Trophoblast cell (in vitro differentiated cells and primary cell): ENCODE results near the gene GNB3.

Source experiments
- DNase-seq, 2 donors: peaks; one replicate each; pipeline ENCODE4 v3.0.0-alpha.2; 2016
- H2AFZ ChIP-seq: 2 replicates; pipeline ENCODE4 v1.6.1; 2013; ENCODE audit warnings: low read length, moderate library complexity, mild to moderate bottlenecking; ENCODE audit not compliant: insufficient read depth, poor library complexity
- H2AK5ac ChIP-seq: 2 replicates; pipeline ENCODE4 v1.6.1; 2013; ENCODE audit warnings: mild to moderate bottlenecking, low read length
- H2BK120ac ChIP-seq: 2 replicates; pipeline ENCODE4 v1.6.1; 2013; ENCODE audit warnings: low read length, mild to moderate bottlenecking, moderate library complexity; ENCODE audit not compliant: insufficient read depth, poor library complexity
- H2BK12ac ChIP-seq: 2 replicates; pipeline ENCODE4 v1.6.1; 2013; ENCODE audit warnings: mild to moderate bottlenecking, low read length, moderate library complexity
- H2BK5ac ChIP-seq: 2 replicates; pipeline ENCODE4 v1.6.1; 2013; ENCODE audit warnings: low read length, low read depth, moderate library complexity, mild to moderate bottlenecking; ENCODE audit not compliant: poor library complexity
- H3K14ac ChIP-seq: 2 replicates; pipeline ENCODE4 v1.6.1; 2013; ENCODE audit warnings: mild to moderate bottlenecking, low read length
- H3K18ac ChIP-seq: 2 replicates; pipeline ENCODE4 v1.6.1; 2013; ENCODE audit warnings: mild to moderate bottlenecking, low read length
- H3K23ac ChIP-seq: 2 replicates; pipeline ENCODE4 v1.6.1; 2013; ENCODE audit warnings: low read length
- H3K27ac ChIP-seq: 2 replicates; pipeline ENCODE4 v1.5.1; 2013; ENCODE audit warnings: low read depth, mild to moderate bottlenecking, inconsistent platforms, low read length, moderate library complexity
- H3K27me3 ChIP-seq: 2 replicates; pipeline ENCODE4 v1.6.1; 2013; ENCODE audit warnings: inconsistent platforms, mild to moderate bottlenecking, low read length, moderate library complexity; ENCODE audit not compliant: insufficient read depth
- H3K36me3 ChIP-seq, 2 experiments: 1 replicate in 1 of 2; 2 replicates in 1 of 2; pipeline ENCODE4 v1.6.1; 2013; ENCODE audit warnings: low read length in 2 of 2, mild to moderate bottlenecking in 2 of 2, moderate library complexity in 1 of 2; ENCODE audit not compliant: insufficient read depth in 2 of 2, control insufficient read depth in 1 of 2
- H3K4ac ChIP-seq: 2 replicates; pipeline ENCODE4 v1.6.1; 2013; ENCODE audit warnings: low read depth, mild to moderate bottlenecking, low read length, moderate library complexity
- H3K4me1 ChIP-seq, 2 experiments: 1 replicate in 1 of 2; 2 replicates in 1 of 2; pipeline ENCODE4 v1.6.1; 2013; ENCODE audit warnings: low read length in 2 of 2, mild to moderate bottlenecking in 2 of 2, moderate library complexity in 1 of 2; ENCODE audit not compliant: insufficient read depth in 2 of 2, control insufficient read depth in 1 of 2
- H3K4me2 ChIP-seq: 2 replicates; pipeline ENCODE4 v1.6.1; 2013; ENCODE audit warnings: inconsistent platforms, mild to moderate bottlenecking, low read length, moderate library complexity
- H3K4me3 ChIP-seq: 2 replicates; pipeline ENCODE4 v1.5.1; 2013; ENCODE audit warnings: mild to moderate bottlenecking, low read depth, low read length, inconsistent platforms
- H3K79me1 ChIP-seq: one replicate; pipeline ENCODE4 v1.6.1; 2013; ENCODE audit warnings: low read length
- H3K79me2 ChIP-seq: 2 replicates; pipeline ENCODE4 v1.6.1; 2013; ENCODE audit warnings: low read length, mild to moderate bottlenecking; ENCODE audit not compliant: control insufficient read depth, insufficient read depth, poor library complexity
- H3K9ac ChIP-seq: 2 replicates; pipeline ENCODE4 v1.6.1; 2013; ENCODE audit warnings: mild to moderate bottlenecking, low read length
- H3K9me3 ChIP-seq: 2 replicates; pipeline ENCODE4 v1.6.1; 2013; ENCODE audit warnings: low read depth, mild to moderate bottlenecking, control low read depth, inconsistent platforms, low read length; ENCODE audit not compliant: insufficient read depth
- H4K12ac ChIP-seq: 2 replicates; pipeline ENCODE4 v1.6.1; 2013; ENCODE audit warnings: low read depth, mild to moderate bottlenecking, low read length, moderate library complexity
- H4K8ac ChIP-seq: 2 replicates; pipeline ENCODE4 v1.6.1; 2013; ENCODE audit warnings: low read depth, mild to moderate bottlenecking, low read length, moderate library complexity
- H4K91ac ChIP-seq: one replicate; pipeline ENCODE4 v1.6.1; 2013; ENCODE audit warnings: low read depth, mild to moderate bottlenecking, low read length, moderate library complexity
- WGBS: extraction: QIAGEN DNeasy Blood & Tissue Kit; methylation state at CpG from one replicate; pipeline ENCODE4 v1.1.7; 2013; ENCODE audit warnings: missing lambda C conversion rate; ENCODE audit not compliant: insufficient read length, insufficient coverage; ENCODE audit errors: extremely low coverage; 5-methylcytosine and 5-hydroxymethylcytosine counted together

GNB3 gene

GRCh38 chr12:6829536-6830220, 11.0 kb upstream of the GNB3 start:
- Histone ChIP-seq H3K4me1 (peaks cover 0 to 16% of the 10 kb centered on the region in 2 experiments), H3K36me3 (peaks cover 28 to 32% of the 10 kb centered on the region in 2 experiments), H3K4ac (peak overlapping the region; percentile 90), H3K9ac (peak overlapping the region; percentile 82), H3K4me2 (peak overlapping the region; percentile 97), H2AK5ac (peak overlapping the region; percentile 92), H3K27me3 (no peaks in the 10 kb centered on the region), H3K9me3 (no peaks in the 10 kb centered on the region), H4K12ac (peak overlapping the region; percentile 94), H2AFZ (peak overlapping the region; percentile 97), H3K18ac (peak overlapping the region; percentile 96), H2BK12ac (no peak overlapping the region), H2BK5ac (no peak overlapping the region), H3K79me2 (peaks cover 8% of the 10 kb centered on the region), H4K91ac (peak overlapping the region; percentile 91), H2BK120ac (no peak overlapping the region), H4K8ac (peak overlapping the region; percentile 81), H3K14ac (peak overlapping the region; percentile 97), H3K27ac (no peak overlapping the region), H3K23ac (no peak overlapping the region), H3K79me1 (peaks cover 10% of the 10 kb centered on the region), H3K4me3 (peak overlapping the region; percentile 82)
- DNase-seq = no peak
- no CpG with 5 or more reads among the region's 19 CpGs for WGBS

- no peaks in the 10 kb centered on the region for H3K9me3 ChIP-seq
- H3K27ac ChIP-seq = no peak overlapping the region
- H3K79me1 ChIP-seq = peaks cover 10% of the 10 kb centered on the region
- no peaks in the 10 kb centered on the region for H3K27me3 ChIP-seq
- H2BK5ac ChIP-seq = no peak overlapping the region
- no peak overlapping the region for H3K23ac ChIP-seq
- no peak overlapping the region for H2AFZ ChIP-seq
- H3K36me3 ChIP-seq = peaks cover 28 to 32% of the 10 kb centered on the region in 2 experiments
- peaks cover 0 to 11% of the 10 kb centered on the region in 2 experiments for H3K4me1 ChIP-seq
- no CpG with 5 or more reads among the region's 11 CpGs for WGBS
- no peak overlapping the region for H3K4me3 ChIP-seq
- no peak overlapping the region for H4K8ac ChIP-seq
- H4K91ac ChIP-seq = no peak overlapping the region
- no peak overlapping the region for H3K18ac ChIP-seq
- H2BK12ac ChIP-seq = no peak overlapping the region
- H3K9ac ChIP-seq = no peak overlapping the region
- no peak for DNase-seq
- no peak overlapping the region for H3K14ac ChIP-seq
- H3K4ac ChIP-seq = no peak overlapping the region
- H2AK5ac ChIP-seq = no peak overlapping the region
- no peak overlapping the region for H4K12ac ChIP-seq
- peaks cover 8% of the 10 kb centered on the region for H3K79me2 ChIP-seq
- no peak overlapping the region for H2BK120ac ChIP-seq
- no peak overlapping the region for H3K4me2 ChIP-seq
Observed at GRCh38 chr12:6830286-6830890, 10.3 kb upstream of the GNB3 start.

- H3K23ac ChIP-seq = no peak overlapping the region
- H3K9ac ChIP-seq = no peak overlapping the region
- H2BK120ac ChIP-seq = no peak overlapping the region
- H4K12ac ChIP-seq = no peak overlapping the region
- H3K4ac ChIP-seq = no peak overlapping the region
- no peak overlapping the region for H3K4me3 ChIP-seq
- H3K36me3 ChIP-seq = peaks cover 28 to 32% of the 10 kb centered on the region in 2 experiments
- H3K4me2 ChIP-seq = no peak overlapping the region
- H2BK12ac ChIP-seq = no peak overlapping the region
- H3K79me1 ChIP-seq = peaks cover 10% of the 10 kb centered on the region
- H3K4me1 ChIP-seq = peaks cover 0 to 10% of the 10 kb centered on the region in 2 experiments
- H2AFZ ChIP-seq = no peak overlapping the region
- no CpG with 5 or more reads among the region's 6 CpGs for WGBS
- H3K18ac ChIP-seq = no peak overlapping the region
- no peak overlapping the region for H3K14ac ChIP-seq
- peaks cover 8% of the 10 kb centered on the region for H3K79me2 ChIP-seq
- no peak overlapping the region for H3K27ac ChIP-seq
- H3K9me3 ChIP-seq = no peaks in the 10 kb centered on the region
- no peak overlapping the region for H4K8ac ChIP-seq
- H2AK5ac ChIP-seq = no peak overlapping the region
- H3K27me3 ChIP-seq = no peaks in the 10 kb centered on the region
- no peak overlapping the region for H2BK5ac ChIP-seq
- DNase-seq = no peak
- no peak overlapping the region for H4K91ac ChIP-seq
Observed at GRCh38 chr12:6830999-6831398, 9.7 kb upstream of the GNB3 start.

GRCh38 chr12:6831450-6831995, 9.2 kb upstream of the GNB3 start:
- no peak overlapping the region for H2AK5ac ChIP-seq
- H3K36me3 ChIP-seq = peaks cover 32 to 36% of the 10 kb centered on the region in 2 experiments
- H3K23ac ChIP-seq = no peak overlapping the region
- no peak overlapping the region for H2BK5ac ChIP-seq
- no peak for DNase-seq
- no peak overlapping the region for H3K14ac ChIP-seq
- no CpG with 5 or more reads among the region's 12 CpGs for WGBS
- H3K4ac ChIP-seq = no peak overlapping the region
- H2BK12ac ChIP-seq = no peak overlapping the region
- H3K18ac ChIP-seq = no peak overlapping the region
- no peak overlapping the region for H4K8ac ChIP-seq
- no peak overlapping the region for H2BK120ac ChIP-seq
- H3K4me1 ChIP-seq = peaks cover 0 to 10% of the 10 kb centered on the region in 2 experiments
- no peak overlapping the region for H3K4me2 ChIP-seq
- no peak overlapping the region for H3K4me3 ChIP-seq
- H4K91ac ChIP-seq = no peak overlapping the region
- H3K79me1 ChIP-seq = peaks cover 10% of the 10 kb centered on the region
- peaks cover 8% of the 10 kb centered on the region for H3K79me2 ChIP-seq
- no peak overlapping the region for H2AFZ ChIP-seq
- H3K27me3 ChIP-seq = no peaks in the 10 kb centered on the region
- no peak overlapping the region for H3K9ac ChIP-seq
- H3K9me3 ChIP-seq = no peaks in the 10 kb centered on the region
- no peak overlapping the region for H4K12ac ChIP-seq
- H3K27ac ChIP-seq = no peak overlapping the region
